IMR-90 (cell line): Measurements from ENCODE around the gene TLCD2. TPM values are rescaled to one million over a fixed set of nuclear protein-coding genes. Genes with fewer than 3 reads are reported as not detected.

ENCODE experiments used
- ATAC-seq: fragments of 200-7000 bp; cut with Tn5 transposase; 2 replicates; pipeline ENCODE4 v1.9.1; 2020; ENCODE audit warnings: low read depth, mild to moderate bottlenecking, moderate library complexity
- BruUV-seq: library from RNA; stranded (reverse); fragments of 400-500 nt; replicated peaks from 2 replicates; lab custom pipeline; 2021; lab: Mats Ljungman, UMichigan
- CTCF ChIA-PET: fragments of 300-600 bp; formaldehyde crosslinking; extraction: SDS; loops from one replicate; lab custom pipeline; 2021; ENCODE audit warnings: antibody characterized with exemption; lab: Yijun Ruan, JAX
- POLR2A ChIA-PET: fragments of 300-600 bp; sonication (Branson Sonifier 250); formaldehyde crosslinking; loops from one replicate; lab custom pipeline; 2022; ENCODE audit warnings: antibody characterized with exemption; ENCODE audit not compliant: unreplicated experiment; lab: Charles Lee
- DNase-seq: peaks from one replicate; pipeline ENCODE4 v3.0.0; 2013
- H2AFZ ChIP-seq: replicated peaks from 2 replicates; pipeline ENCODE3; 2013; ENCODE audit warnings: low read length, mild to moderate bottlenecking; ENCODE audit not compliant: poor library complexity
- H2AK5ac ChIP-seq: 2 replicates; pipeline ENCODE4 v1.6.1; 2013; ENCODE audit warnings: low read depth, low read length, inconsistent platforms
- H2AK9ac ChIP-seq: replicated peaks from 2 replicates; pipeline ENCODE3; 2013; ENCODE audit warnings: mild to moderate bottlenecking, low read depth, low read length, moderate library complexity; ENCODE audit not compliant: poor library complexity
- H2BK120ac ChIP-seq: 2 replicates; pipeline ENCODE4 v1.6.1; 2013; ENCODE audit warnings: low read depth, low read length, inconsistent platforms
- H2BK15ac ChIP-seq: 3 replicates; pipeline ENCODE4 v1.6.1; 2013; ENCODE audit warnings: low read depth, low read length, inconsistent platforms
- H2BK20ac ChIP-seq: 2 replicates; pipeline ENCODE4 v1.6.1; 2013; ENCODE audit warnings: low read depth, mild to moderate bottlenecking, inconsistent platforms, low read length, moderate library complexity
- H2BK5ac ChIP-seq: 2 replicates; pipeline ENCODE4 v1.6.1; 2013; ENCODE audit warnings: mild to moderate bottlenecking, low read depth, low read length, inconsistent platforms; ENCODE audit not compliant: poor library complexity, severe bottlenecking
- H3K14ac ChIP-seq: replicated peaks from 2 replicates; pipeline ENCODE4 v1.6.1; 2013; ENCODE audit warnings: low read depth, low read length, inconsistent platforms
- H3K18ac ChIP-seq: 2 replicates; pipeline ENCODE4 v1.6.1; 2013; ENCODE audit warnings: low read depth, low read length, control low read depth
- H3K23ac ChIP-seq: 2 replicates; pipeline ENCODE4 v1.6.1; 2013; ENCODE audit warnings: low read depth, low read length, inconsistent platforms
- H3K27ac ChIP-seq: 2 replicates; pipeline ENCODE4 v1.5.1; 2013; ENCODE audit warnings: mild to moderate bottlenecking, control low read depth, low read length; ENCODE audit not compliant: insufficient read depth
- H3K27me3 ChIP-seq: 2 replicates; pipeline ENCODE4 v1.6.1; 2013; ENCODE audit warnings: low read length; ENCODE audit not compliant: control insufficient read depth, insufficient read depth
- H3K36me3 ChIP-seq: 2 replicates; pipeline ENCODE4 v1.6.1; 2013; ENCODE audit warnings: low read length, mixed read lengths; ENCODE audit not compliant: control insufficient read depth, insufficient read depth
- H3K4ac ChIP-seq: 2 replicates; pipeline ENCODE4 v1.6.1; 2013; ENCODE audit warnings: low read depth, low read length, inconsistent platforms
- H3K4me1 ChIP-seq: 2 replicates; pipeline ENCODE4 v1.6.1; 2013; ENCODE audit warnings: low read length, mixed read lengths; ENCODE audit not compliant: control insufficient read depth, insufficient read depth
- H3K4me2 ChIP-seq: 2 replicates; pipeline ENCODE4 v1.6.1; 2013; ENCODE audit warnings: low read depth, mild to moderate bottlenecking, control low read depth, low read length, moderate library complexity
- H3K4me3 ChIP-seq: 2 replicates; pipeline ENCODE4 v1.5.1; 2013; ENCODE audit warnings: low read depth, mild to moderate bottlenecking, control low read depth, low read length, moderate library complexity; ENCODE audit not compliant: insufficient read depth
- H3K56ac ChIP-seq: 2 replicates; pipeline ENCODE4 v1.6.1; 2013; ENCODE audit warnings: low read length, inconsistent platforms; ENCODE audit not compliant: insufficient read depth; ENCODE audit errors: extremely low read depth
- H3K79me1 ChIP-seq, 2 experiments: 2 replicates each; pipeline ENCODE4 v1.6.1; 2013; ENCODE audit warnings: low read length in 2 of 2, inconsistent platforms in 1 of 2, low read depth in 1 of 2
- H3K9ac ChIP-seq: 2 replicates; pipeline ENCODE4 v1.6.1; 2013; ENCODE audit warnings: low read depth, low read length, control low read depth
- H3K9me1 ChIP-seq: 2 replicates; pipeline ENCODE4 v1.6.1; 2013; ENCODE audit warnings: low read length, inconsistent platforms; ENCODE audit not compliant: insufficient read depth
- H3K9me3 ChIP-seq: 2 replicates; pipeline ENCODE4 v1.6.1; 2013; ENCODE audit warnings: low read length; ENCODE audit not compliant: control insufficient read depth, insufficient read depth
- H4K20me1 ChIP-seq: 2 replicates; pipeline ENCODE4 v1.6.1; 2013; ENCODE audit warnings: low read length, inconsistent platforms; ENCODE audit not compliant: insufficient read depth
- H4K5ac ChIP-seq: 2 replicates; pipeline ENCODE4 v1.6.1; 2013; ENCODE audit warnings: mild to moderate bottlenecking, low read depth, low read length, control low read depth
- H4K8ac ChIP-seq, 2 experiments: 2 replicates each; pipeline ENCODE4 v1.6.1; 2013; ENCODE audit warnings: low read depth in 2 of 2, low read length in 2 of 2, control low read depth in 1 of 2, inconsistent platforms in 1 of 2
- H4K91ac ChIP-seq: 2 replicates; pipeline ENCODE4 v1.6.1; 2013; ENCODE audit warnings: low read depth, low read length, inconsistent platforms; ENCODE audit not compliant: insufficient read depth
- BHLHE40 ChIP-seq: fragments of 150-350 bp; IDR thresholded peaks from 2 replicates; pipeline ENCODE4 v1.6.1; 2016; ENCODE audit warnings: mild to moderate bottlenecking, low read depth, low read length
- CEBPB ChIP-seq: IDR thresholded peaks from 2 replicates; pipeline ENCODE4 v1.6.1; 2012; ENCODE audit warnings: low read depth, low read length, improper control_type of control experiment
- CHD1 ChIP-seq: IDR thresholded peaks from 2 replicates; pipeline ENCODE4 v1.6.1; 2012; ENCODE audit warnings: low read depth, low read length, improper control_type of control experiment
- CTCF ChIP-seq: conservative IDR thresholded peaks from 2 replicates; pipeline ENCODE4 v1.5.1; 2012; ENCODE audit warnings: mild to moderate bottlenecking, low read depth, low read length, improper control_type of control experiment
- FOS ChIP-seq: fragments of 150-350 bp; IDR thresholded peaks from 2 replicates; pipeline ENCODE4 v1.6.1; 2016; ENCODE audit warnings: low read depth, low read length
- MAFK ChIP-seq: IDR thresholded peaks from 2 replicates; pipeline ENCODE4 v1.6.1; 2012; ENCODE audit warnings: low read depth, low read length, improper control_type of control experiment
- MAZ ChIP-seq: IDR thresholded peaks from 2 replicates; pipeline ENCODE4 v1.6.1; 2012; ENCODE audit warnings: low read depth, mild to moderate bottlenecking, low read length, improper control_type of control experiment, moderate library complexity, borderline replicate concordance
- MXI1 ChIP-seq: IDR thresholded peaks from 2 replicates; pipeline ENCODE4 v1.6.1; 2012; ENCODE audit warnings: low read depth, mild to moderate bottlenecking, low read length, moderate library complexity, borderline replicate concordance
- NFE2L2 ChIP-seq: fragments of 150-350 bp; IDR thresholded peaks from 2 replicates; pipeline ENCODE4 v1.6.1; 2016; ENCODE audit warnings: low read depth, mild to moderate bottlenecking, low read length
- POLR2A ChIP-seq: IDR thresholded peaks from 2 replicates; pipeline ENCODE4 v1.6.1; 2012; ENCODE audit warnings: mild to moderate bottlenecking, low read depth, low read length
- RAD21 ChIP-seq: IDR thresholded peaks from 2 replicates; pipeline ENCODE4 v1.6.1; 2012; ENCODE audit warnings: low read length, improper control_type of control experiment
- RCOR1 ChIP-seq: IDR thresholded peaks from 2 replicates; pipeline ENCODE4 v1.6.1; 2012; ENCODE audit warnings: mild to moderate bottlenecking, low read length, improper control_type of control experiment; ENCODE audit not compliant: insufficient replicate concordance
- RFX5 ChIP-seq: IDR thresholded peaks from 2 replicates; pipeline ENCODE4 v1.8.0; 2012; ENCODE audit warnings: low read depth, mild to moderate bottlenecking, low read length, moderate library complexity
- WGBS, 2 experiments: methylation state at CpG; one replicate each; pipeline versions ENCODE4 v1.1.5 to v1.1.7; 2013; ENCODE audit warnings: missing lambda C conversion rate in 2 of 2; ENCODE audit not compliant: insufficient read length in 1 of 2; ENCODE audit errors: extremely low coverage in 2 of 2; 5-methylcytosine and 5-hydroxymethylcytosine counted together
- dilution Hi-C: fragments of 300-500 bp; cut with HindIII; formaldehyde crosslinking; loops from one replicate; pipeline ENCODE4 v1.14.3; 2018; ENCODE audit warnings: low sequenced_read_pairs; ENCODE audit not compliant: unreplicated experiment
- in situ Hi-C: fragments of 300-500 bp; cut with MboI; formaldehyde crosslinking; loops from 3 replicates; pipeline ENCODE4 v1.14.3; 2019; ENCODE audit warnings: low sequenced_read_pairs, inconsistent platforms, mixed read lengths
- intact Hi-C: fragments of 100-400 bp; cut with micrococcal nuclease; formaldehyde crosslinking; loops from 2 replicates; pipeline ENCODE4 v1.10.0; 2022
- polyA plus RNA-seq, 3 experiments: library from polyadenylated mRNA; depleted of rRNA; stranded (reverse); fragments of >200 nt; gene quantifications; 2 replicates each; pipeline ENCODE4 v1.2.3, GENCODE V29; 2012; ENCODE audit warnings: low replicate concordance in 1 of 3
- total RNA-seq: library from RNA; depleted of rRNA; stranded (reverse); fragments of >200 nt; gene quantifications from 2 replicates; pipeline ENCODE4 v1.2.3, GENCODE V29; 2012

Gene TLCD2
- total and polyA plus RNA-seq, 2 of the 4 experiments (the other 2 are of a cell fraction) = 0.72 to 1.2 TPM

- no peak overlapping the region for H3K9ac ChIP-seq
- no peak overlapping the region for H2AFZ ChIP-seq
- DNase-seq (no peak), ATAC-seq (no peak)
- TF ChIP-seq CEBPB (no peak), POLR2A (no peak), FOS (no peak), MAFK (no peak), RCOR1 (no peak), BHLHE40 (no peak), MAZ (no peak), CHD1 (no peak), NFE2L2 (no peak), MXI1 (no peak), RAD21 (no peak), CTCF (no peak), RFX5 (no peak)
- ChIA-PET CTCF (interaction anchor here (1.2 kb wide), 1 partner anchor 336 kb away, joined by 3 read pairs; no protein-coding TSS in a partner anchor), POLR2A (interaction anchor here (1.1 kb wide), 1 partner anchor 10 kb away, joined by 3 read pairs; no protein-coding TSS in a partner anchor)
- H4K8ac ChIP-seq = no peak overlapping the region
- no peak overlapping the region for H3K4me3 ChIP-seq
- in situ Hi-C loops (no loop called here), intact Hi-C loops (no loop called here), dilution Hi-C loops (no loop called here)
- H3K4me1 ChIP-seq = peaks cover 11% of the 10 kb centered on the region
- no TSS peak for BruUV-seq
- peaks cover 11% of the 10 kb centered on the region for H3K9me1 ChIP-seq
- no peak overlapping the region for H2BK15ac ChIP-seq
- H3K23ac ChIP-seq = no peak overlapping the region
- no peak overlapping the region for H4K5ac ChIP-seq
- no peak overlapping the region for H2AK5ac ChIP-seq
- H2BK120ac ChIP-seq = no peak overlapping the region
- no peaks in the 10 kb centered on the region for H3K9me3 ChIP-seq
- H3K36me3 ChIP-seq = peaks cover 30% of the 10 kb centered on the region; the same call in 1 of the 2 replicates
- no peaks in the 10 kb centered on the region for H4K20me1 ChIP-seq
- no peak overlapping the region for H3K4me2 ChIP-seq
- no peak overlapping the region for H3K18ac ChIP-seq
- peaks cover 10 to 28% of the 10 kb centered on the region in 2 experiments for H3K79me1 ChIP-seq
- no peak overlapping the region for H3K14ac ChIP-seq
- H4K91ac ChIP-seq = no peak overlapping the region
- H2BK20ac ChIP-seq = no peak overlapping the region
- no peak overlapping the region for H3K4ac ChIP-seq
- WGBS, 2 experiments = 92% methylated on average over 6 of the region's 18 CpGs; no CpG with 5 or more reads in 1 of the 2 experiments
- H2AK9ac ChIP-seq = no peak overlapping the region
- no peak overlapping the region for H2BK5ac ChIP-seq
- no peak overlapping the region for H3K56ac ChIP-seq
- no peaks in the 10 kb centered on the region for H3K27me3 ChIP-seq
- H3K27ac ChIP-seq = no peak overlapping the region
These were observed 16.6 kb upstream of the TLCD2 start for GRCh38 chr17:1726626-1727257.
